ENCODE data around the gene FKBP14.

Gene FKBP14

GRCh38 chr7:30034501-30034900 is 8.0 kb upstream of the FKBP14 start:
- no peak for DNase-seq

GRCh38 chr7:30032310-30033125 is 6.0 kb upstream of the FKBP14 start:
- DNase-seq = no peak

GRCh38 chr7:30029696-30030095 is 3.2 kb upstream of the FKBP14 start:
- no peak for DNase-seq

GRCh38 chr7:30028749-30029635 is 2.5 kb upstream of the FKBP14 start:
- DNase-seq = peak in 48 of 56 donors; percentile 5 to 82 (median 56)

GRCh38 chr7:30028216-30028748 is 1.8 kb upstream of the FKBP14 start, which contains the start of gene PLEKHA8:
TSS of gene PLEKHA8 (plus strand) at chr7:30028412. CDS start at chr7:30028763, 351 bp downstream.
- peak in 55 of 56 donors; percentile 39 to 93 (median 84) for DNase-seq

GRCh38 chr7:30027740-30028215 is 1.3 kb upstream of the FKBP14 start:
- DNase-seq = no peak

- peak in 3 of 56 donors; percentile 19 to 43 (median 41) for DNase-seq
Observed at GRCh38 chr7:30027065-30027456, 559 bp upstream of the FKBP14 start.

GRCh38 chr7:30023524-30023923 is 3.0 kb downstream of the FKBP14 start:
- no peak for DNase-seq

GRCh38 chr7:30022991-30023390 is 3.5 kb downstream of the FKBP14 start:
- no peak for DNase-seq

GRCh38 chr7:30020535-30020934 is 6.0 kb downstream of the FKBP14 start:
- no peak for DNase-seq

- no peak for DNase-seq
Observed at GRCh38 chr7:30019960-30020359, 6.5 kb downstream of the FKBP14 start.

- no peak for DNase-seq
Observed at GRCh38 chr7:30019387-30019786, 7.1 kb downstream of the FKBP14 start.

GRCh38 chr7:30018451-30018850 is 8.1 kb downstream of the FKBP14 start:
- no peak for DNase-seq

GRCh38 chr7:30012757-30013156 is 13.7 kb downstream of the FKBP14 start:
- DNase-seq = no peak

- no peak for DNase-seq
Observed at GRCh38 chr7:30010021-30010420, 16.5 kb downstream of the FKBP14 start.

GRCh38 chr7:30005464-30005863 is 21.0 kb downstream of the FKBP14 start:
- no peak for DNase-seq

GRCh38 chr7:30003098-30003497 is 23.4 kb downstream of the FKBP14 start:
- no peak for DNase-seq

- no peak for DNase-seq
Observed at GRCh38 chr7:30001998-30002397, 24.5 kb downstream of the FKBP14 start.

GRCh38 chr7:29998489-29998888 is 28.0 kb downstream of the FKBP14 start:
- DNase-seq = no peak

GRCh38 chr7:29996321-29996720 is 30.2 kb downstream of the FKBP14 start:
- no peak for DNase-seq

GRCh38 chr7:29995652-29996051 is 30.9 kb downstream of the FKBP14 start:
- no peak for DNase-seq

- DNase-seq = no peak
Observed at GRCh38 chr7:29993140-29993539, 33.4 kb downstream of the FKBP14 start.

Measured in nucleus accumbens (tissue), 56 donors.